GM18498 (cell line): Measurements from ENCODE around the gene LCP2.

ENCODE experiments used
- ATAC-seq: cut with Tn5 transposase; IDR thresholded peaks from one replicate; pipeline ENCODE4 v1.9.1; 2021; ENCODE audit warnings: mild to moderate bottlenecking, moderate library complexity; ENCODE audit not compliant: unreplicated experiment

LCP2 gene

DNA sequence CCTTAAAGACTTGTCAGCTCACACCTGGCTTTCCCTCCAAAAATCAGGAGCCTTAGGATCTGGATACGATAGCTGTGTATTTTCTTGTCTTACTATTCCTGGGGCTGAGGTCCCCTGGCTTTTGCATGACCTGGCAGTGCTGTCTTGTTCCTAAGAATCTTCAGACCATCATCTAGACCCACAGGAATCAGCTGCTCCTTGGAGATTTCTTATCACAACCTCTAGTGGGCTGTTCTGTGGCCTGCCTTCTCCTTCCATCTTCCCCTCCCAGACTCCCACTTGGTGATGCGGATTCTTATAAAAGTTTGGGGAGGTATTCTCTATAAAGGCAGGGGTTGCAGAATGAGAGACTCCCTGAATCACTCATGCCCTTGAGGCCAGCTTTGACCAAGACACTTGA is 21.4 kb downstream of the LCP2 start:
- no peak for ATAC-seq

DNA sequence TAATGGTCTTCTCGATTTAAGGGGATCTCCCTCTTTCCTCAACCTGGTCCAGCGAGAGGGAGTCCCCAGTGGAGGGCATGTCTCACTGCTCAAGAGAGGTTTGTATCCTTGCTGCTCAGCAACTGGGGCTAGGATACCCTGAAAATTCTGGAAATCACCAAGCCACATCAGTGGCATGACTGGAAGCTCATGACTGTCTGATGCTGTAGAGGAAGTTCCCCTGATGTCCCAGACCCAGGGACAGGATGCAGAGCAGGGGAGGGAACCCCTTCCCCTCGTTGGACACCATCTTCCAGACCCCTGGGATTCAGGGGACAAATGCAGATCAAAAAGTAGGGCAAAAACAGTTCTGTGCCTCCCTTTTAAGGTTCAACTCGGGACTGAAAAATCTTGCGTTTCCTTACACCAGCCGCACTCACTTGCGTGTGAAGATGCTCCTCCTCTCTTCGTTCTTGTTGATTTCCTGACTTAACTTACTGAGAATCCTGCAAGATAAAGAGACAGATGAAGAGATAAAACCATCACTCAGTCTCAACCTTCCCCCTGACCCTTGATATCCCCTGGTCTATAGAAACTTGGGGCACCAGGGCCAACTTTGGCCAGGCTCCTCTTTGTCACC is 22.1 kb downstream of the LCP2 start:
- no peak for ATAC-seq

DNA sequence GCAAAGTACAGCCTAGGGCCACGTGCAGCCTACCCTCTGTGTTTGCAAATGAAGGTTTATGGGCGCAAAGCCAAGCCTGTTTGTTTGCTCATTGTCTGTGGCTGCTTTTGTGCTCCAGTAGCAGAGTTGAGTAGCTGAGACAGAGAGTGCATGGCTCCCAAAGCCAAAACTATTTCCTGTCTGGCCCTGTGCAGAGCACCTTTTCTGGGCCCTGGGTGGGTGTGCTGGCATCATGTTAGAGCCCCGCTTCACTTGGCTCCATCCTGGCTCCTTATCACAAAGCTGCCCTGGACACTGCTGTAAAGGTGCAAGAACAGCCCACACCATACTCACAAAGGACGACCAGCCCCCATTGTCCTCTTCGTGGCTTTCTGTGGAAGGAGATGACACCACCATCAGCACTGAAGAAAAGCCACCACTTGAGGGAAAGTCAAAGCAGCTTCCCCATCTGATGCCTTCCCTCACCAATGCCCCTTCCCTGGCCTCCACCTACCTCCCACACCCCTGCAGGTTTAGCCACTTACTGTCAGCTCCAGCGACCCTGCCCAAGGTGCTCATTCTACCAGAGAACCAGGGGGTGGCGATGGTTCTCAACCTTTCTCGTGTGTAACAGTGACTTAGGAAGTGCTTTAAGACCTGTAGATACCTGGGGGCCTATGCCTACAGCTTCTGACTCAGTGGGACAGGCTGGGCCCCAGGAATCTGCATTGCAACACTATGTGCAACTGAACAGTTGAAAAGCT is 23.4 kb downstream of the LCP2 start:
- no peak for ATAC-seq

DNA sequence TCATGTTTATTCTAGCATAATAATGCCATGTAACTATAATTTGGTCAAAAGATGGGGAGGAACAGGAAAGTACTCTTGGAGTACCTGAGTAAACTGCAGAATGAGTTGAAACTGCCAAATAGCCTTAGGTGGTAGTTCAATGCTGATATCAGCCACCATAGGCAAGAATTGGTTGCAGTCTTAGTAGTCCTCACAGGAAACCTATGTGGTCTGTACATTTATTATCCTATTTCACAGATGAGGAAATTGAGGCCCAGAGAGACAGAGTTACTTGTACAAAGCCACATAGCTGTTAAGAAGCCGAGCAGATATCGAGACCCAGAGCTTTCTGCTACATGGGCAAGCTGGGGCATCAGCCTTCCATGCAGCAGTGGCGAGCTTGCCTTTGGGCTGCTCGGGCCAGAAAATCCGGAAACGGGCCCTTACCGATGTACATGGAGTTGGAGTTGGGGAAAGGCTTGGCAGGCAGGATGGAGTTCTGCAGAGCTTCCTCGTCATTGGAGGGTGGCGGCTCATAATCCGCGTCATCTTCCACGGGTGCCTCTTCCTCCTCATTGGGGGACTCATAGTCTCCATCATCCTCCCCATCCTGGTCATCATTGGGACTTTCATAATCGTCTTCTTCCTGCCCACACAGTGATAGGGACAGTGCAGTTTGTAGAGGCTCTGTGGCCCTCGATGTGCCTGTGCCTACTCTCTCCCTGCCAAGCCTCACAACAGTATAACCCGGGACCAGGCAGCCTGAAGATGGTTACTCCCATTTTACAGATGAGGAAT is 27.1 kb downstream of the LCP2 start:
- ATAC-seq: no peak

DNA sequence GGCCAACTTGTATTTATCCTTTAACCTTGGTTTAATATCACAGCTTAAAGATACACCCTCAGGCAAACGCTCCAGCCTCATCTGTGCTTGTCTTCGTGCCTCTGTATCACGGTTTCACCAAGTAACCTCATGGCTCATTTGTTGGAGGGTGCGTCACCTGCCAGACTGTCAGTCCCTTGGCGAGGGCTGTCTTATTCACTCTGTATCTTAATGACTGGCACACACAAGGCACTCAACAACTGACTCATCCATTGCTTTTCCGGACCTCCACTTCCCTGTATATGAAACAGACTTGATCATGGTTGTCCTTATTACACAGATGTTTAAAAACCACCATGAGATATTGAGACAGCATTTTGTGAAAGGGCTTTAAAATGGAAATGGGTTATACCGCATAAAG is 28.0 kb downstream of the LCP2 start:
- ATAC-seq: no peak

DNA sequence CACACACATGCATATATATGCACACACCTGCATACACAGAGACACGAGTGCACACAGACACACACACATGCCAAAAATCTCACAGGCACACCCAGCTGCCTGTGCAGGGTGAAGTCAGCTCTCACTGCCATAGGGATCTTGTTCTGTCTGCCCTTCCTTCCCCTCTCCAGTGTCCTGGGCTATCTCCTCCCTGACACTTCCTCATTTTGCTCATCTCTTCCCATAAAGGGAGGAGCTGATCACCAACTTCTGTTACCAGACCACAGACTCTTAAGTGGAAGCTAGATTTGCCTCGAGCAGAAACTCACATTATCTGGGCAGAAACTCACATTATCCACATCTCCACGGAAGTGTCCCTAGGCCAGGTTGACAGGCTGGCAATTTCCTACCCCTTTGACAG is 28.7 kb downstream of the LCP2 start:
- ATAC-seq: no peak

DNA sequence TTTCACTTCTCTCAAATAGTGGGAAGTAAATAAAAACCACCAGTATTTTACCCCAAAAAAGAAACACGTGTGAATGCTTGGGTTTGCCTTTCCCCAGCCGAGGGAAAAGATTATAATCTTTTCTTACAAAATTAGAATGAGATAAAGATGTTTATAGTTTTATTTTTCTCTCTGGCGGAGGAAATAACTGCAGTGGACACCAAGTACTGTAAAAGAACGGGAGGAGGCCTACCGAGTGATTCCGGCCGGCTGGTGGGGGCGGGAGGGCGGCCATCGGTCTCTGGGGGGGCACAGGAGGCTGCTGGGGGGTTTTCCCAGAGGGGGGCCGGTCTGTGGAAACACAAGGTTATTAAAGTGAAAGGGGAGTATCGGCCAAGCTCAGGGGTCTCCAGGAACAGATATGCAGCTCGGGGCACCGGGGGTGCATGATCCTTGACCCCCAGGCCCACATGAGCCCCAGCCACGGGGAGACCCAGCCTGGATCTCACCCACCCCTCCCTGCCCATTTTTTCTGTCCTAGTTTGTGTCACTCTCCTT is 29.4 kb downstream of the LCP2 start:
- no peak for ATAC-seq

DNA sequence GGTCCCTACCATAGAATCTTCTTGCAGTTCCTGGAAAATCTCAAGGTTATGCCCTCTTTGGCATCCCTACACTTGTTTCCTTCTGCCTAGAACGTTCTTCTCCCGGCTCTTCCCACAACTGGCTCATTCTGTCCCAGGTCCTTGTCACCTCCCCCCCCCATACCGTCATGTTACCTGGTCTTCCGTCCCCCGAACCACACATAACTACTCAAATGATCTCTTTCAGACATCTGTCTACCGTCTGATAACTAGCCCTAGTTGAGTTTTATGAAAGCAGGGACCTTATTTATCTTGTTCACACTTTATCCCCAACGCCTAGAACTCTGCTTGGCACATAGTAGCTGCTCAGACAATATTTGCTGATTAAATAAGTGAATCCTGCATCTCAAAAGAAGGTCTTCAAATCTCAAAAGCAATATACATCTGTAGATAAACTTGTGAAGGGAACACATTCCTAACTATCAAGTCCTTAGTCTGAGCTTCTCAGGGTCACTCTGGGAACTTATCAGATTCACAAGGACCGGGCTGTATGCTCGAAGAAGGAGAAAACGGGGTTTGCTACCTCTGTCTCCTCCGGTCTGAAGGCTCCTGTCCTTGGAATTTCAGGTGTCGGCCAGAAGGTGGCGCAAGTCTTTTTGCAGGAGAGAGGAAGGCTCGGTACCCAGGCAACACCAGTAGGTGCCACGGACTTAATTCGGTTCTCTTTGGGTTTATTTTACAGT is 30.0 kb downstream of the LCP2 start:
- peak; percentile 91 for ATAC-seq

DNA sequence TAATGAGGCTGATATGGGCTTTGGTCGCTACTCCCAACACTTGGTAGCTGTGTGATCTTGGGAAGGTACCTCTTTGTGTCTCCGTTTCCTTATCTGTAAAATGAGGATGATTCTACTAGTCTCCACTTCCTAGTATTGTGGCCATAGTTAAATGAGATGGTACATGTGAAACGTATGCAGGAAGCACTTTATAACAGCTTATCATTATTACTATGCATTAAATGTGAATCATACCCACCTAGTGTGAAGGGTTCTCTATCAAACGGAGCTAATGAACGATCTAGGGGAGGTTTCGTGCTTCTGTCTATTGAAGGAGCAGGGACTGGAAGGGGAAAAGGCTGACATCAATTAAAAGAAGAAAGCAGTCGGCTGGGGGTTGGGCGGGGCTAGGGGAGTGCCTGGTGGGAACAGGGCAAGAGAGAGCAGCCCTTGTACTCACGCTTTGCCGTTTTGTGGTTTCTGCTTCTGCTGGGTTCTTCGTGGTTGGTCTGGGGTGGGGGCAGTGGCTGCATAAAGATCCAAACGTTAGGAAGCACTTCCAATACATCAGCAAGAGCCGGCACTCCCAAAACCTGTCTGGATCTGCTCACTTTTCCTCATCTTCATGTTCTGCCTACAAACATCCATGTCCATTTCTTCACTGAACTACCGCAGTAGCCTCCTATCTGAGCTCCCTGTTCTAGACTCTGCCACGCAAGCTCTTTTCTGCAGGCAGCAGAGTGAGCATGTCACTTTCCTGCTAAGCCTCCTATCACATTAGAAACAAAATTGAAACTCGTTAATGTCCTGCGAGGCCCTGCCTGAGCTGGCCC is 30.8 kb downstream of the LCP2 start:
- no peak for ATAC-seq

DNA sequence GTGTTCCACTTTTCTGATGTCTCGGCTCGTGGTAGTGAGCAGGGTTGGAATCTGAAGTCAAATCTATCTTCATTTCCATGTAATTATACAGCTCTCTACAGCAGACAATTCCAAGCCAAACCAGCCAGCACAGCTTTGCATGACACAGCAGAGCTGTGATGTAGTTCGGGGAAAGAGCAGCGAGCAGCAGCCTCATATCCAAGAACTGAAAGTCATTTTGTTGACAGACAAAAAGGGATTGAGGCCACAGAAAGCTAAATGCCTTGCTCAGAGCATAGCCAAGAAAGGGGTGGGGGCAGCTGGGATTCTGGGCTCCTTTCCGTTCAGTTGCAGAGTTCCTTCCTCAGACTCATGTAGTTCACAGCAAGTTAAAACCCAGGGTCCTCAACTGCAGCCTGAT is 32.1 kb downstream of the LCP2 start:
- no peak for ATAC-seq

DNA sequence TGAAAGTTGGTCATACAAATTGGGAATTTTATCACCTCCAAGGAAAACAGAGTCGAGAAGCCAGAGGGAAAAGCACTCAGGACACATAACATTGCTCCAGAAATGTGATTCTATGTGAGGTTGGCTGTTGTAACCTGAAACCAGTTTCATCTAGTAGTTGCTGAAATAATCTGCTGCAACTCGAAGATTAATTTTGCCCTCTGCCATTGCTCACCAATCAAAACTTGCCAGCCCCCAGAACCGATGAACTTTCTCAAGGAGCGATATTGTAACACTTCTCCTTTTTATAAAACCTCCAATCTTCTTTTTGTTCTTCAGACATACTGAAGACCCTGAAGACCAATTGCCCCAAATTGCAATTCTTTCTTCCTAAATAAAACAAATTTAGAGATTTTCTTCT is 33.7 kb downstream of the LCP2 start:
- no peak for ATAC-seq

DNA sequence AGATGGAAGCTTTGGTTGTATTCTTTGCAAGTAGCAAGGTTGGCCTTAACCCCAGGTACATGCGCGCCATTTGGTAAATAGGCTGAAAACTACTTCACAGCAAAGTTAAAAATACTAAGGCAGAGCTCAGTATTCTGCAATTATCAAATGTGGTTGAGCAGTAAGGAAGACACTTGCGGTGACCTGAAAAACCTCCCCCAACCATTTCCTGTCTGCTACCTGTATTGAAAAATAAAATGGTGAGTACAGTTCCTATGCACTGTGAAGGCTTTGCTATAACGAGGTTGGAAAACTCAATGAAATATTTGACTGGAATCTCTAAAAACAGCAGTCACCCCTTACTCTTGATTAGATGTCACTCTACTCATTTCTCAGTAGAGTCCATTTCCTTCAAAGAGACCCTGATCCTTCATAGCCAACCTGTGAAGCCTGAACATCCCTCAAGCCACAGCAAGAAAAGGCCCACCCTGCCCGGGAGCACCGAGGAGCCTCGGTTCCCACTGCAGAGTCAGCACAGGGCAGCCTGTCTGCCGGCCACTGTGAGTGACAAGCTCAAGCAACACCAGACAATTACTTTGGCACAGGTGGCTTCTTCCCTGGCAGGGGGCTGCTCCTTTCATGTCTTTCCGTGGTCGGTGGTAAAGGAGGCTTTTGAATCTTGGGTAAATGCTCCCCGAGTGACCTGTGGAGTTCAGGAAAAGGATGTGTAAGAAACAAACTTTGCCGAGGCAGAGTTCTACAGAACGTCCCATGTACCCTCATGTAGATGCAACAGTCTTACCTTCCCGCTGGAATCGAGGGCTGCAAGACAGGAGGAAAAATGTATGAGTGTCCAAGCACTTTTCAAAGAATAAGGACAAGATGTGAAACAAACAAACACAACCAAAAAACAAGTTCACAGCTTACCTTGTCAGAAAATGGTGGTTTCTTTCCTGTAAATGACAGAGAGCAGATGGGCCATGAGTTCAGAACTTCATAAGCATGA is 35.2 kb downstream of the LCP2 start:
- ATAC-seq: no peak

DNA sequence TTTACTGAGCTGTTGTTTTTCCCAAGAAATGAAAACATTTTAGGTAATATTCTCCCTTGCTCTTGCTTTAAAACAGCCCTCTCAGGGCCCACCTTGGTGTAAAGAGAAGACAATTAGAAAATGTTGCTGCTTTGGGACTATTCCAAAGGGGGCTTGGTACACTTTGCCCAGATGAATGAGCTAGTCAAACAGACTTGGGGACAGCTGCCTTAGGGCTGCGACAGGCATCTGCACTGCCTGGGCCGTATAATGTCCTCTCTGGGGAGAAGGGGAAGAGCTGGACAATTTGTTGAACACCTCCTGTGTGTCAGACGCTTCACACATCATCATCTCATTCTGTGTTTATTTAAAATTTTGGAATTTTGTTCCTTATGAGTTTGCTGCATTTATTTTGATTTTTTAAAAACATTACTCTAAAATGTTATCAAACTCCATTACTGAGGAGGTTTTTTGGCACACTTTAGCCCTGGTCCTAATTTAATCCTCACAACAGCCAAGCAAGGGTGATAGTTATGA is 36.0 kb downstream of the LCP2 start:
- no peak for ATAC-seq

DNA sequence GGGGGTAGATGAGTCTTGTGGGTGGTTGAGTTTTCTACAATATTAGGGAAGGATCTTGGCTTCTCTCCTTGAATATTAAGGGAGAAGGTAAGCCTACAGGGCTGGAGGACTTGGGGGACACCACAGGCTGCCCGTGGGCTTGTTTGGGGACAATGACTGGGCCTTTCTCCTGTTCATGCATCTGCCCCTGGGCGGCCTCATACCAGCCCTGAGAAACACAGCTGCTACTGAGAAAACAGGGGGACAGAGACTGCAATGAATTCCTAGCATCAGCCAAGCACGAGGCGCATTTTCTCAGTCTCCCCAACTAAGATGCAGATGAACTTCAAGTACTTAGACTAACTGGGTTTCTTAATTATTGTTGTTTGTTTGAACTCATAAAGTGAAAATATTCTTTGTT is 40.2 kb downstream of the LCP2 start:
- no peak for ATAC-seq

DNA sequence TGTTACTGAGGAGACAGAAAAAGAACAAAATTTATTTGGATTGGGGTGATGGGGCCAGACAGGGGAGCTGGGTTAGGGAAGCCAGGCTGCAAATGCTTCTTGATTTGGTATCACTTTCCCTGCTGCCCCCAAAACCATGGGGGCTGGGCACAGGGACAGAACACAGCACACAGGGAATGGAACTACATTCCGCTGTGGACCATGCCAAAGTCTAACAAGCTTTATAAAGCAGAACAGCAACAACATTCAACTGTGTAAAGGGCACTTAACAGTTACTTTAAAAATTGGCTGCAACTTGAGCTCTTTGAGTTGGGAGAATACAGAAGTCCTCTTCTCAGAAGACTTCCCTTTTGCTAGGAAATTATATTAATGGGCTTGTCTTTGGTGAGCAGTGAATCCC is 41.0 kb downstream of the LCP2 start:
- ATAC-seq: no peak

DNA sequence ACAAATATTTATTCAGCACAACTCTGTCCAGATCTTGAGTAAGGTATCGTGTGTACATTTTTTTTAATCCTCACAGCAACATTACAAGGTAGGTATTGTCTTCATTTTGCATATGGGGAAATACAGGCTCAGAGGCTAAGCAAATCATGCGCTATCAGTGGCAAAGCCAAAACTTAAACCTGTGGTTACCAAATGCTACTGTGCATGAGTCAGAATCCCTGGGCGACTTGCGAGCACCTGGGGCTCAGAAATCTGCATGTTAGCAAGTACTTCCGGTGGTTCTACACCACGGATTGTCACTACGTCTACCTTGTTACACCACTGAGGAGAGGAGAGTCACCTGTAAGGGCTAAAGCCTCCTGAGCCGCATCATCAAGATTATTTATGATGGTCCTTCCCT is 43.5 kb downstream of the LCP2 start:
- peak; percentile 91 for ATAC-seq

DNA sequence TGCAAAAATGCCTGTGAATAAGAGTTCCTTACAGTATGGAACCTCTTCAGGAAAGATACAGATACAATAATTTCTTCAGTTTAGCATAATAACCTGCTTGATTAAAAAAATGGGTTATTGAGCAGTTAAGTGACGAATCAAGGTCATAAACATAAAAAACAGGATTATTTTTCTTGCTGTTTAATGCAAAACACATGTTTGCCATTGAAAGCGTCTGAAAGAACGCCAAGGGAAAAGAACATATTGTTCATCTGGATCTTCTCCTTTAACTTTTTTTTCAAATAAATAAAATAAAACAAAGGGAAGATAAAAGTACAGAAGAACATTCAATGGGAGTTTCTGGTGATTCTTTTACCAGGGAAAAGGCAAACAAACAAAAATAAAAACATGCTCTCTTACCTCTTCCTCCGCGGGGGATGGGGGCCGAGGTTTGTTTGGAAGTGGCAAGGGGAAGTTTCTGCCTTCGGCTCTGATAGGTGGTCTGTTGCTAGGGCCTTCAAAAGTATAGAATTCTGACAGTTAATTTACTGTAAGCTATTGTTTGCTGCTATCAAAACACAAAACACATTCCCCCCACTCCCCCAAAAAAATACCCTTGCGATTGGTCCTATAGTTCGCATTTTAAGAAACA is 44.7 kb downstream of the LCP2 start:
- ATAC-seq: no peak

DNA sequence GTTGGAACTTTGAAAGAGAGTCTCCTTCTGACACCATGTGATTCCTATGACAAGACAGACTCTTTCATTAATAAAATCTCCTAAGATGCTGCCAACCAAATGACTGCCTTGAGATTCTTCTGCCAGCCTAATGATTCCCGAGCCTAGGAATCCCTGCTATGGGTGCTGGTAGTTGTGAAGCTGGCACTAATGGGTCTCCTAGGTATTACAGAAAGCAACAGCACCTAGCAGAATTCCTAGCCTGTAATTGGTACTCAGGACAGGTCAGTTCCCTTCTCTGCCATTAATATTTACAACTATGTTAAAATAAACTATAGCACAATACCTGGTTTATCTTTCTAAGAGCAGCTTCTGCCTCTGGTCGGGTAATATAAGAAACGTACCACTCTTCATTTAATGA is 45.5 kb downstream of the LCP2 start:
- ATAC-seq: no peak

DNA sequence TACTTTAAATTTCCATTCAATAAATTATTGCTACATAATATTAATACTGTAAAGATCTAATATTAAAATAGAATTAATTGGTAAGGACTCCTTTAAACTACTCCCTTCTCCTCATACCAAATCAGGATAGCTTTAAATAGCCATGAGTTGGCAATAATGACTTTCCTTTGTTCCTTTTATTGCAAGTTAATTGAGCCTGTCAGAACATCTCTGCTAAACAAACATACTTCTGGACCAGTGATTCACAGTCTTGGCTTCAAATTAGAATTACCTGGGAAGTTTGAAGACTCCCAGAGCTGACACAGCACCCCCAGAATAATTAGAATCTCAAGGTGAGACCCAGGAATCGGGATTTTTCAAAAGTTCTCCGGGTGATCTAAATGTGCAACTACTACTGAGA is 46.1 kb downstream of the LCP2 start:
- ATAC-seq: no peak
